NCI-H2081 treated with DMSO at 0.1 percent for 48 hours (cell line): ENCODE data around the gene SYNE2.

Experiments
- DNase-seq: peaks from one replicate; lab custom pipeline; 2025; lab: John Stamatoyannopoulos, UW

SYNE2 gene

DNA sequence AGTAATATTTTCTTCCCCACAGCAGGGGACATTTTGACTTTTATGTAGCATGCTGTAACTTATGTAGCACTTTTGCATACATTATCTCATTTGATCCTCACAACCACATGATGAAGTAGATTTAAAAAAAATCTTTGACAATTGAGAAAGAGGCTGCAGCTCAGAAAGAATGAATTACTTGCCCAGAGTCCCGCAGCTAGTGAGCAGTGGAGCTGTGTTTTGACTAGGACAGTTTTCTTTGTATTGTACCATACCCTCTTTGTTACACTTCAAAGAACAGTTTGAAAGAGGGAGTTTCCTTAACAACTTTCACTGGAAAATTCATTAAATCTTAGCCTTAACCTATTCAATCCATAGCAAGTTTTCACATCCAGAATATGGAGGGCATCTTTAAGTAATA lies 58.6 kb downstream of the SYNE2 start:
- DNase-seq, result no peak

DNA sequence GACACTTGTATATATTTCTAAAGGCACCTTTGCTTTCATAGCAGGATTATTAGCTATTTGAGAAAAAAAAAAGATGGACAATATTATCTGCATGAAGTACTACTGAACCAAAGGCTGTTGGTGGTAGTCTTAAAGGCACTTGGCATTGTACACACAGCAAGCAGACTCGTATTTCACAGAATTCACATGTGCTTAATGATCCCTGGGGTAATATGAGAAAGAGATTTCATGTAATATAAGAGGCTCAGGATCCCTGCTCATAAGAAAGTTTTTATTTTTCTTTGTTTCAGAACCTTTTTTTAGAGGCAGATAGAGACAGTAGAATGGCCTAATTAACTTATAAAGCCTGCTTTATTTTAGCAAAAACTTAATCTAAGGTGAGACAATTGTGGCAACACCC lies 59.5 kb downstream of the SYNE2 start:
- no peak for DNase-seq

DNA sequence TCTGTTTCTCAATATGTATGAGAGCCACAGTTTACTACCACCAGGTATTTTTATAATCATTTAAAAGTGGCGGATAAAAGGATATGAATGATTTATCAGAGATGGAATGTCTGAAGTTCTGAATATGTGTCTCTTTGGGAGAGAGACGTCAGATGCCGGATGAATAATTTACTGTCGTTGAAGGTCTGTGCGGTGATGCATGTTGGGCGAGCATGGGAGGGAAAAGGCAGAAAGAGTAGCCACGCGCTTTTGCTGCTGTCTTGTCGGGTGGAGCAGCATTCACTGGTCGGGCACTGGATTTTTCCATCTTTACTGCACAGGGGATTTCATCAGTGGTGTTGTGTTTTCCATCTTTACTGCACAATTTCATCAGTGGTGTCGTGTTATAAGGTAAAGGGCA lies 65.6 kb downstream of the SYNE2 start:
- DNase-seq, result no peak

DNA sequence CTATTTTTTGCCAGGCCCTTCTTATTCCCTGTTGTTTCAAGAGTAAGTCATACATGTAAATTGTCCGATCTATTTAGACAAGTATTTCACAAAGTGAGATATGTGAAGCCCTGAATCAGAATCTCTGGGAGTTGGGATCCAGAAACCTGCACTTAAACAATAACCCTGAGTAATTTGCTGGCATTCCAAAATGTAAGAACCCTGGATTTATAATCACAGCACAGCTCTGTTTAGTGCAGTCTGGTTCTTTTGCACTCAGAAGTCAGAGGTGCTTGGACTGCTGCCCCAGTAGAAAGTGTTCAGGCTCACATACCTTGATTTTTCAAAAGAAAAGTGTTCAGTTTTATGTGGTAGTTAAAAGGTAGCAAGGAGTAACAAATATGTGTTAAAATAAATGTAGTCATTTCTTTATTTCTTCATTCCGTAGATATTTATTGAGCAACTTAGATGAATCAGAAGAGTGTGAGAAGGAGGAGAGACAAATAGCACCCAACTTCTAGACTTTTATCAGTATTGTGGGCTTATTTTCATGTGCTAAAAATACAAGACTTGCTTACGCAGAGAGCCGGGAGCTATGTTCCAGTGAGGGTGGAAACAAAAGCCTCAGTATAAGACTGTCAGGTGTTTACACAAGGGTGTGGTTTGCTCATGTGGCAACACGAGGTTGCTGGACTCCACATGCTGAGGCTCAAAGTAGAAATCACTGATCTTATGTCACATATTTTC lies 70.1 kb downstream of the SYNE2 start:
- no peak for DNase-seq

DNA sequence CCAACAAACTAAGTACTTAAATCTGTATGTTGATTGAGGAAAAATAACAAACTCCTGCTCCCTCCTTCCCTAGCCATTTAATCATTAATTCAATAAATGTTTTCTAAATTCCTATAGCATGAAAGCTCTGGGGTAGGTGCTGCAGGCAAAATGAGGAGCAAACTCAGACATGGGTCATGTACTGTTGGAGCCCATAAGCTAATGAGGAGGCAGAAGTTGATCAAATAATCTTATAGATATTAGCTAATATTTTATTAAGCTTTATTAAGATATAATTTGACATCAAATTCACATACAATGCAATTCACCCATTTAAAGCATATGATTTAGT lies 70.6 kb downstream of the SYNE2 start:
- DNase-seq, result no peak

DNA sequence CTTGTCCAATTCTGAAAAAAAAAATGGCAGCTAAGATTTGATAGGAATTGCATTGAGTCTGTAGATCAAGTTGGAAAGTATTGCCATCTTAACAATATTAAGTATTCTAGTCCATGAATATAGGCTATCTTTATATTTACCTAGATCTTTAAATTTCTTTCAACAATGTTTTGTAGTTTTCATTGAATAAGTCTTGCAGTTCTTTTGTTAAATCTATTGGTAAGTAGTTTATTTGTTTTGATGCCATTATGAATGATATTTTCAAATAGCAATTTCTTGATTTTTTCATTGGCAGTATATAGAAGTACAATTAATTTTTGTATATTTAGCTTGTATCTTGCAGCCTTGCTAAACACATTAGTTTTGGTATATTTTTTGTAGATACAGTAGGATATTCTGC lies 71.6 kb downstream of the SYNE2 start:
- no peak for DNase-seq

DNA sequence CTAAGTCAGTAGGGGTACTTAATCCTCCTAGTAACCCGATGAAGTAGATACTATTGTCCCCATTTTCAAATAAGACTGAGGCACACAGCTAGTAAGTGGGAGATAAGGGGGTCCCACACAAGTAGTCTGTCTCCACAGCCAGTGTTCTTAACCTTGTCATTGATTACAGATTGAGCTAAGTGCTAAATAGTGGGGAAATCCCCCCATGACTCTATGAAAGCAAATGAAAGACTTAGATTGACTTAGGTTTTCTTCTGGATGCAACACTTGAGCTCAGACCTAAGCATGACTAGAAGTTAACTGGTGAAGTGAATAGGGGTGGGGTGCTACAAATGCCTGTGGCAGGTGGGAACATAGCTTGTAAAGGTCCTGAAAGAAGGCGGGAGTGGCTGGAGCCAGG lies 73.8 kb downstream of the SYNE2 start:
- DNase-seq, result no peak

DNA sequence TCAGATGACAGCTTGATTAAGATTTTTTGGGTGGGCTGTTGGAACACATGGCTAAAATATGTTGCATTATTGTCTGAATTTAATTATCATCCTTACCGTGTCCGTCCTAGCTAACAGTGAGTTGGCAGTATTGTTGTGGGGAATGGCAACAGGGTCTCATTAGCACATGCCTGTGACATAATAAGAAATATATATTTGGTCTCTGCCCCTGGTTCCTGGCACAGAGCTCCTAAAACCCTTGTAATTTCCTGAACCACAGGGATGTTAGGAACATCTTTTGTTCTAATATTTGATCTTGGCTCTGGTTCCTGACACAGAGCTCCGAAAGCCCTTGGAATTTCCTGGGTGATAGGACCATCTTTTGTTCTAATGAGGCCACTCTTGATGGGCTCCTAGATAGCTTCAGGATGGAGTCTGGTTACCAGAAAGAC lies 76.0 kb downstream of the SYNE2 start:
- DNase-seq, result peak; percentile 45

DNA sequence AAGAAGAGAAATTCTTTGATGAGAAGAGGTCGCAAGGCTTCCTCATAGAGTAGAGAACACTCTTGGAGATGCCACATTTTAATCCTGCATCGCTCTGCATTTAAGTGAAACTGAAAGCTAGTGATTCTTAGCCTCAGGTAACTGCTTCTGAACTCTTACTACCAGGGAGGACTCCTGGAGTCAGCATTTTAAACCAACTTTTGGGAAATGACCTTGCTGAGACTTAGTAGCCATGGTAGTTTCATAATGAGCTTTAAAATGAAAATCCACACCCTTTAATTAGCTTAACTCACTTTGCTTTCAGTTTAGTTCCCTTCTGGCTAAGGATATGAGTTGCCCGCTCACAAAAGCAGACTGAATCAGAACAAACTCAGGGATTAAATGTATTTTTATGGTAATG lies 80.3 kb downstream of the SYNE2 start:
- no peak for DNase-seq

DNA sequence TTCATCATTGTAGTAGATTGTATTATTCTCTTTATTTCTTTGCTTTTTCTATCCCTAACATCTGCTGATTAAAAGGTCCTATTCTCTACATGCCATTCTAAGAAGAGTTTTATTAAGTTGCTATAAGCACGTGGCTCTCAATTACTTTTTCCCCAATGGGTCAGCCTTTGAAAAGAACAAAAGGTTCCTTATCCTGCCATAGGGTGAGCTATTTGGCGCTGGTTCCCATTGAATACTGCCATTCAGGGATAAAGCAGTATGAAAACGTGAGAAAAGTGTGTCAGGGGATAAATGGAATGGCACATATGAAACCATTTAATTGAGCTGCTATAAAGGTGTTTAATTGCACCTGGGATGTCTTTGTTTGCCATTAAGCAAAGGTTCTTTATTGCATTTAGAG lies 80.9 kb downstream of the SYNE2 start:
- peak; percentile 23 for DNase-seq

DNA sequence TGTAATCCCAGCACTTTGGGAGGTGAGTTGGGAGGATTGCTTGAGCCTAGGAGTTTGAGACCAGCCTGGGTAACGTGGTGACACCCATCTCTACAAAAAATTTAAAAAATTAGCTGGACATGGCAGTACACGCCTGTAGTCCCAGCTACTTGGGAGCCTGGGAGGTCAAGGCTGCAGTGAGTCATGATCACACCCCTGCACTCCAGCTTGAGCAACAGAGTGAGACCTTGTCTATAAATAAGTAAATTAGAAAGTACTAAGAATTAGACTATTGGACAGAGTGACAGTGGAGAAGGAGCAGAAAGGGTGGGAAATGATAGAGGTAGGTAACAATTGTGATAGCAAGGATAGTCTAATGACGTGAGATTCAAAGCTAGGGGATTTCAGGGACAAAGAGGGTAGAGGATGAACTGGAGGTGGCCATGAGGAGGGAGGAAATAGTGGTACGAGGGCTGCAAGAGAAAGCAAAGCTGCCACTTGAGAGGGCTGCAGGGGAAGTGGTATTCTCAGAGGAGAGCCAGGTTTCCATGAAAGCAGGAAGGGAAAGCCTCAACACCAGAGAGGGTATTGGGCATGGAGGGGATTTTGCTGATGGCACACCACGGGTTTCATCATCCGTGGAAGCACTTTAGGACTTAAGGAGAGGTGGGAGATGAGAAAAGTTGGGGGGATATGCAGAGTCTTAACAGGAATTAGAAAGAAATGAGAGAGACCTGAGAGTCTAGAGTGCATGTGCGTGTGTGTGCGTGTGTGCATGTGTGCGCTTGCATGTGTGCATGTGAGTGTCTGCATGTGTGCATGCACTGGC lies 85.6 kb downstream of the SYNE2 start:
- no peak for DNase-seq

DNA sequence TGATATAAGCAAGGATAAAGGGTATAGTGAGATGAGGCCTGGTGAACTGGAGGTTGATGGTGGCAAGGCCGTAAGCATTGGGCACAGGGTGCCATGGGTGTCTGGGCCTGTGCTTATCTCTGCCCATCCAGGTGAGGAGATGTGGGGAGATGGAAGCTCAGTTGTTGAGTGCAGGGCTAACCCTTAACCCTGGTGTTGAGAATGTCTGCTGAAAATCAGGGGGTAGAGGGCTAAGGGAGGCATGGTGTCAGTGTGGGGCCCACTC lies 86.1 kb downstream of the SYNE2 start:
- no peak for DNase-seq

DNA sequence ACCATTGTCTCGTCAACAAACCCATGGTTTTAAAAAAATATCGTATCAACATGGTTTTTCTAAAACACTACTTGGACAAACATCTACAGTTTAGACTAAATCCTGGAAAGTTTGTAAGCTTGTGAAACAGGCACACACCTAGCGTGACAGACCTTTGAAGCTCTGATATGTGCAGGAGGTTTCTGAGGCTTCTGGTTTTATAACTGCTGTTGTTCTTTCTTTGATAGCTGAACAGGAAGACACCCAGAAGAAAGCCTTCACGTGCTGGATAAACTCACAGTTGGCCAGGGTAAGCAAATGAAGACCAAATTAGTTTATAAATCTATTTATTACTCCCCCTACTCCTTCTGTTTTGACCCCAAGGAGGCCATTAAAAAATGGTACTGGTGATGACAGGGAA lies 87.6 kb downstream of the SYNE2 start:
- DNase-seq, result no peak

DNA sequence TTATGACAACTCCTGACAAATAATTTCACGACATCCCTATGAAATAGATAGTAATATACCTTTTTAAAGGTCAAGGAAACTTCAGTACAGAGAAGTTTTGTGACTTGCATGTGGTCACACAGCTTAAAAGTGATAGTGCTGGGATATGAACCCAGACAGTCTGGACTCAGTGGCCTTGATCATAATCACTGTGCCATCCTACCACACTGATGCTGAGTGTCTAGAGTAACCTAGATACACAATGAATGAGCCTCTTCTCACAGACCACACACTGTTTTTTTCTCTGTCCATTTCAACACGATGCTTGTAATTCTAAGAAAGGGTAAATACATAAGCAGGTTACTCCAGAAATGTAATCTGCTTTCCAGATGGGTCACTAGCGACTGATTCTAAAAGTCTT lies 88.2 kb downstream of the SYNE2 start:
- no peak for DNase-seq

DNA sequence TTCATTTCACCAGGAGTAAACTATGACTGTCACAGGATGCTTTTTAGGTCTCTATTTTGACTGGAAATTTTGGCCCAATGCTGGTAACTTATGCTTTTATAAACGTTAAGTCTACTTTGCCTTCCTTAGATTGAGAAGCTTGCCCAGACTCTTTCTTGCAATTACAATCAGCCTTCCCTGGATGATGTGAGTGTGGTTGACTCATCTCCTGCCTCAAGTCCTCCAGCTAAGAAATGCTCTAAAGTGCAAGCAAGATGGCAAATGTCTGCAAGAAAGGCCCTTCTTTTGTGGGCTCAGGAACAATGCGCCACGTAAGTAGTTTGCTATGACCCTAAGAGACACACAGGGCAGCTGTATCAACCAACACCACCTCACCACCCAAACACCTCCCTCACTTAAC lies 96.9 kb downstream of the SYNE2 start:
- DNase-seq, result no peak

DNA sequence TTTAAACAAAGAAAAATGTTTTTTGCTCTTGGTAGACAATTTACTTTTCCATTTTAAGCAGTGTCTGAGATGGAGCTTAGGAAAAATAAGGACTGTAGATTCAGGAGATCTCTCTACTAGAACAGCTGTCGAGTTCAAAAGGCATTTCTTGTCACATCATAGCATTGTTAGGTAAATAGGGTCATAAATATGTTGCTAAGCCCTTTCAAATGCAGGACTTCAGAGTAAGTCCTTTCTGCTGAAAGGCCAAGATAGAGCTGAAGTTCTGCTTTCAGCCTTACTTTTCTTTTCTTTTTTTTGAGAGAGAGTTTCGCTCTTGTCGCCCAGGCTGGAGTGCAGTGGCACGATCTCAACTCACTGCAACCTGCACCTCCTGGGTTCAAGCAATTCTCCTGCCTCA lies 98.2 kb downstream of the SYNE2 start:
- DNase-seq, result no peak

DNA sequence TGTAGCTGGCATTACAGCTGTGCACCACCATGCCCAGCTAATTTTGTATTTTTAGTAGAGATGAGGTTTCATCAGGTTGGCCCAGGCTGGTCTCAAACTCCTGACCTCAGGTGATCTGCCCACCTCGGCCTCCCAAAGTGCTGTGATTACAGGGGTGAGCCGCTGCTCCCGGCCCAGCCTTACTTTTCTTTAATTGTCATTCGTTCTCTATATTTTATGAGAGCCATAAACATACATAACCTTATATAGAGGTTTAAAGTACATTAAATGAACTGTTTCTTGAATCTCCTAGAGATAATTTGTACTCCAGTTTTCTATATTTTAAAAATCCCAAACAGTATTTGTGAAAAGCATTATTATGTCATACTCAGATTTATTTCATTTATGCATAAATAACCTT lies 98.6 kb downstream of the SYNE2 start:
- DNase-seq, result no peak

DNA sequence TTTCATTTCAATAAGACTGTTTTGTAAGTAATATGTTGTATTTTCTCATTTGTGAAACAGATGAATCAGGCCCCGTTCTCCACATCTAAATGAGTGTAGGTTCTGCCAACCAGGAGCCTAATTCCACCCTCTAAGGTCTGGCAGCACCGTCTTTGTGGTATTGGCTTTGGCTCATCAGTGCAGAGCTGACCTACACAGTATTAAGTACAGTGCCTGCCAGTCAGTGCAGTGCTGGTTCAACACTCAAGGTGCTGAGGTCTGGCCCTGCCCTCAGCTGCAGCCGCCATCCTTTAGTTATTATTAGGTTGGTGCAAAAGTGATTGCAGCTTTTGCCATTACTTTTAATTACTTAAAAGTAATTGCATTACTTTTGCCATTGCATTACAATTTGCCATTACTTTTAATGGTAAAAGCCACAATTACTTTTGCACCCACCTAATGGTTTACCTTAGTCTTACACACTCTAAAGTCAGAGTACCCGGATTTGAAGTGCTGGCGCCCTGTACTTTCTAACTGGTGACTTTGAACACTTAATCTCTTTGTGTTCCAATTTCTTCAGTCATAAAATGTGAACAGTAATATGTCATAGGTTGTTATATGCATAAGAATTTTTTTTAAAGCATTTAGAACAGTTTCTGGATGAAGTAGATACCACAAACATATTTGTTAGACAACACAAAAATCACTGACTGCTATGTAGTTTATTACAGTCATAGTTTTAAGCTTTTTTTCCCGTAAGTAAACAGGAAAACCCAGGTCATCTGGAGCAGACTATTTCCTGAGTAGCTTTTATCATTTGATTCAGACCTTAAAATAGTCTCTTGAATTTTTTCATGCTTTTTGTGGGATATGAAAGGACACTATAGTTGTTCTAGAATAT lies 99.5 kb downstream of the SYNE2 start:
- DNase-seq, result no peak

DNA sequence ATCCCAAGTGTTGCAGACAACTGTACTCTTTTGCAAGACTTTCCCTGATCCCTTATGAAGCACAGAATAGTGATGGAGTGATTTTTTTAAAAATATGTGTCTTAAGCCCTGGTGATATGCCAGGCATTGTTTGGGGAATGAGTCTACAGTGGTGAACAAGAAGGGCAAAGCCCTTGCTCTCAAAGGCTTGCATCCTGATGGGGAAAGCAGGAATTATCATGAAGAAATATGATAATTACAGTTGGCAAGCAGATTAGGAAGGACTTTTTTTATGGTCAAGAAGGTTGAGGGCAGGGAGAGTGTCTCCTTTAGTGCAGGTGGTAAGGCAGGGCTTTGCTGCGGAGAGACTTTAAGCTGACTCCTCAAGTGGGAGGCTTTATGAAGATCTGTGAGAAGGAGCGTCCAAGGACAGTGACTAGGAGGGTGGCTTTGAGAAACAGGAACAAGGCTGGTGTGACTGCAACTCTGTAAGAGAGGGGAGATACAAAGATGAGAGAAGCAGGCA lies 100.2 kb downstream of the SYNE2 start:
- DNase-seq, result no peak

DNA sequence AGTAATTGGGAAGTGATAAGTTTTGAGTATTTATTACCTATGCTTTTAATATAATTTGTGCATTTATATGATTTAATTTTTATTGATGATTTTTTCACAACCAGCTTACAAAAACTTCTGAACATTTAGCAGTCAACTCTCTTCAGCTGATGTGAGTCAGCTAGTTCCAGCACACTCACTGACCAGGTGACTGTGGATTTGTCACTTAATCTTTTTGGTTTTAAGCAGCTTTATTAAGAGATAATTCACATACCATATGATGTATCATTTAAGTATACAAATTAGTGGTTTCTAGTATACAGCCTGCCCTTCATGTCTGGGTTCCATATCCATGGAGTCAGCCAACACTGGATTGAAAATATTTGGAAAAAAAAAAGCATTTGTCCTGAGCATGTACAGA lies 103.5 kb downstream of the SYNE2 start:
- no peak for DNase-seq

DNA sequence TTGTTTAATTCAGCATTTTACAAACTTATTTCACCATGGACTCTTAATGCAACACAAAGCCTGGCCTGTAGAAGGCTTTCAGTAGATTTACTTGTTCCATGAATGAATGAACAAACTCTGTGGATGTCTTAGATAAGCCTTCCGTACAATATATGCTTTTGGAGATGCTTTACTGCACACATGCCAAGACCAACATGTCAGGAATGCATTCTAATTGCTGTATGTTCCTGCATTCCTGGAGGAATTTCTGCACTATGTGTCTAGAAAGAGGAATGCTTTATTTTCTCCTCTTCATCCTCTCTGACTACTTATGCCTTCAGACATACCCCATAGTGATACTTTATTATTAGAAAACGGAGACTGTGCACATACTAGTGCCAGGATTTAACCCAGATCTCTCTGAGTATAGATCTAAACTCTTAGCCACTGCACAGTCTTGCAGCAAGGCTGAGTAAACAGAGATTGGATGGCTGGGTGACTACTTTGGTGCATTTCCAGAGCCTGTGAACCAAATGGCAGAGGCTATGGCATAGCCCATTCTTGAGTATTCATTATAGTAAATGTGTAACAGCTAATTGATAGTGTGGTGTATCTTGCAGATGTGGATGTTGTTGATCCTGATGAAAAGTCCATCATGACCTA lies 108.2 kb downstream of the SYNE2 start:
- DNase-seq, result no peak

DNA sequence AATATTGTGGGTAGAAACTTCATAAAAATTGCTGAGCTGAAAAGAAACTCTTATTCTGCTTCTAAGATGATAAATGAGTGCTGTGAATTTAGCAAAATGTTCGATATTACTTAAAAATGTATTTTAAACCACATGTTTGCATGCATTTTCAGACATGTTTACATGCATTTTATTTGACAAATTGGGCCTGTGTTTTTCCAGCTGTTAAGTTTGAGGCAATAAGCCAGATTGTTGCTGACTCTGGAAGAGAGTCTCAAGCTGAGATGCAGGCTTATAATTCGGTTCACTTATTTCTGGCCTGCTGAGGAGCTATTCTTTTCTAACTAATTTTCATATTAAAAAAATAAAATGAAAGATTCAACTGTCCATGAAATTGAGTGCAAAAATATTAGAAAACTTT lies 110.1 kb downstream of the SYNE2 start:
- no peak for DNase-seq
